T-helper 1 cell treated with Interleukin-12 subunit alpha and Interleukin-12 subunit beta and Interleukin-4 antibody, amounts not matched to agents 30 μg/mL and 1 μg/mL, for 36 hours (primary cell): Measurements from ENCODE around the gene CHRM4.

Experiments
- H3K27ac Mint-ChIP-seq: one replicate; pipeline ENCODE4 v1.8.0; 2021; ENCODE audit warnings: mild to moderate bottlenecking, mixed read lengths
- H3K27me3 Mint-ChIP-seq: one replicate; pipeline ENCODE4 v1.8.0; 2021; ENCODE audit warnings: low read depth, mixed read lengths
- H3K36me3 Mint-ChIP-seq: one replicate; pipeline ENCODE4 v1.8.0; 2021; ENCODE audit warnings: low read depth, mixed read lengths
- H3K4me1 Mint-ChIP-seq: one replicate; pipeline ENCODE4 v1.8.0; 2021; ENCODE audit warnings: low read depth, mixed read lengths
- H3K4me3 Mint-ChIP-seq: one replicate; pipeline ENCODE4 v1.8.0; 2021; ENCODE audit warnings: mild to moderate bottlenecking, moderate library complexity, mixed read lengths
- H3K9me3 Mint-ChIP-seq: one replicate; pipeline ENCODE4 v1.8.0; 2021; ENCODE audit warnings: mixed read lengths

The CHRM4 gene

DNA sequence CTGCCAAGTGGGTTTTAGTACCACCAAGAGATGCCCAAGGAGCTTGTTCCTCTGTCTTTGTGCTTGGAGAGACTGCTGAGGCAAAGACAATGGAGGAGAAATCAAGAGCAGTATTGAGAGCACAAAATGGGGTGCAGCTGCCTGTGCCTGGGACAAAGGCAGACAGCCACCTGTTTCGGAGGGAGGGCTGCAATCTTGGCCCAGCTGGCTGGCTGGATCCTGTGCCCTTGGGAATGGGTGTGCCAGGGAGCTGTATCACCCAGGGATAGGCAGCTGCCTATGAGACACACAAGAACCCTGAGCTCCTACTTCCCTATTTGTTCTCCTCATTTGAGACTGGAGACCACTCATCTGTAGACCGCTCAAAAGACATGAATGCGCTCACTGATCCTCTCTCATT lies 23.3 kb upstream of the CHRM4 start:
- Mint-ChIP-seq H3K9me3 (no peaks in the 10 kb centered on the region), H3K27me3 (no peaks in the 10 kb centered on the region), H3K36me3 (peaks cover 23% of the 10 kb centered on the region), H3K27ac (no peak overlapping the region), H3K4me3 (no peak overlapping the region), H3K4me1 (peaks cover 9% of the 10 kb centered on the region)

DNA sequence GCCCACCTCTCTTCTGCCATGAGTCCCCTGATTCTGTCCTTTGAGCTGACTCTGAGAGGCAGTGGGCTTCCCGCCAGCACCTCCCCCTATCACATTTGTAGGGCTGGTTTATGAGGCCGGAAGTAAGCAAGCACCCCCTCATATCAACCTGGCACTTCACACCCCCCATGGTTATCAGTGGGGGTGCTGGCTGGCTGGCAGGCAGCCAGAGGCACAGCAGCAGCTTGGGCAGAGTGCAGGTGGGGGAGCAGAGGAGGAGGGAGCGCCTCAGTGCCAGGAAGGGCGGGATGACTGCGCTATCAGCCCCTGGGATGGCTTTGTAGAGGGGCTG lies 22.9 kb upstream of the CHRM4 start:
- Mint-ChIP-seq H3K4me1 (peaks cover 9% of the 10 kb centered on the region), H3K27ac (no peak overlapping the region), H3K36me3 (peaks cover 25% of the 10 kb centered on the region), H3K9me3 (no peaks in the 10 kb centered on the region), H3K4me3 (no peak overlapping the region), H3K27me3 (no peaks in the 10 kb centered on the region)

- Mint-ChIP-seq H3K4me3 (no peak overlapping the region), H3K36me3 (peaks cover 25% of the 10 kb centered on the region), H3K27me3 (no peaks in the 10 kb centered on the region), H3K27ac (no peak overlapping the region), H3K9me3 (no peaks in the 10 kb centered on the region), H3K4me1 (peaks cover 8% of the 10 kb centered on the region)
These were observed 22.3 kb upstream of the CHRM4 start for GRCh38 chr11:46413760-46414465.

GRCh38 chr11:46410021-46410420 lies 18.4 kb upstream of the CHRM4 start:
- H3K27ac Mint-ChIP-seq: no peak overlapping the region
- no peaks in the 10 kb centered on the region for H3K9me3 Mint-ChIP-seq
- H3K36me3 Mint-ChIP-seq: peaks cover 20% of the 10 kb centered on the region
- H3K27me3 Mint-ChIP-seq: no peaks in the 10 kb centered on the region
- H3K4me3 Mint-ChIP-seq: no peak overlapping the region
- H3K4me1 Mint-ChIP-seq: peaks cover 6% of the 10 kb centered on the region

DNA sequence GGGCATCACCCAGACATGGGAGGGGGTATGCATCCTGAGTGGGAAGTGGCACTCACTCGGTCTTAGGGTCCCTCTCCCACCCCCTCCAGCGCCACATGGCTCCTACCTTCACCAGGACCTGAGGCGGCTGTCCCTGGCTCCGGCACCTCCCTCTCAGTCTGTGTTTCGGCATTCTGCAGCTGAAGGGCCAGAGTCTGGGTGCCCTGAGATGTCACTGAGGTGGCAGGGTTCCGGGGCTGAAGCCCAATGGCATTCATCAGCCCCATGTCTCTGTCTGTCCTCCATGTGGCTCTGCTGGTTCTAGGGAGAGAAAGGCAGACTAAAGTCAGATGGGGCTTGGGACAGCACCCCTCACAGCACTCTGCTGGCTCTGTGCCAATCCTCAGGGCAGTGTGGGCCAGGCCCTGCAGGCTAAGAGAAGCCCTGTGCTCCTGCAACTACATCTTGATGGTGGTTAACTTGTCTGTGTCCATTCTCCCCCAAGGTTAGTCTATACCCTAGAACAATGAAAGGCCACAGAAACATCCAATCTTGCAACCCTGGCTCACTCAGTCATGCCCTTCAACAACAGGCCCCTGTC lies 16.9 kb upstream of the CHRM4 start:
- Mint-ChIP-seq H3K27me3 (no peaks in the 10 kb centered on the region), H3K27ac (no peak overlapping the region), H3K9me3 (no peaks in the 10 kb centered on the region), H3K36me3 (peaks cover 18% of the 10 kb centered on the region), H3K4me1 (no peaks in the 10 kb centered on the region), H3K4me3 (no peak overlapping the region)

DNA sequence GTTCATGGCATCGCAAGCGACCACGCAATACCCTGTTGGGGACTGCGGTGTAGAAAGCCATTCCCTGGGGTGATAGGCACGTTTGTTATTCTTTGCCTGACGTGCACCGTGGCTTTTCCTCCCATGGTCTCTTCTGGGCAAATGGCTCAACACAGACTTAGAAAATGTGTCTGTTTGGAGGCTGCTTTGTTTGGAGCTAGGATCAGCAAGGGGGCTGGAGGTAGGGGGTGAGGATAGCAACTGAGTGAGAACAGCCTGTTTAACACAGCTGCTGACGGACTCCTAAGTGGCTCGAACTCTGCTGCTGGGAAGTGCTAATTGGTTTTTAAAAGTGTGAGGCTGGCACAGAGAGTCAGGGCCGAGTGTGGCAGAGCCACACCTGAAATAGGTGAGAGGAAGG lies 16.1 kb upstream of the CHRM4 start:
- Mint-ChIP-seq H3K9me3 (no peaks in the 10 kb centered on the region), H3K27ac (no peak overlapping the region), H3K36me3 (peaks cover 24% of the 10 kb centered on the region), H3K4me3 (no peak overlapping the region), H3K27me3 (no peaks in the 10 kb centered on the region), H3K4me1 (no peaks in the 10 kb centered on the region)

- H3K4me3 Mint-ChIP-seq: no peak overlapping the region
- no peak overlapping the region for H3K27ac Mint-ChIP-seq
These were observed 13.0 kb upstream of the CHRM4 start for GRCh38 chr11:46404476-46405017.

GRCh38 chr11:46402957-46403902 lies 11.7 kb upstream of the CHRM4 start:
- Mint-ChIP-seq H3K4me1 (no peaks in the 10 kb centered on the region), H3K4me3 (no peak overlapping the region), H3K27me3 (no peaks in the 10 kb centered on the region), H3K36me3 (peaks cover 21% of the 10 kb centered on the region), H3K27ac (no peak overlapping the region), H3K9me3 (no peaks in the 10 kb centered on the region)

More at GRCh38 chr11:46404476-46405017, 13.0 kb upstream of the CHRM4 start:
- H3K36me3 Mint-ChIP-seq: peaks cover 24% of the 10 kb centered on the region
- no peaks in the 10 kb centered on the region for H3K27me3 Mint-ChIP-seq
- no peaks in the 10 kb centered on the region for H3K4me1 Mint-ChIP-seq
- no peaks in the 10 kb centered on the region for H3K9me3 Mint-ChIP-seq

- Mint-ChIP-seq H3K9me3 (no peaks in the 10 kb centered on the region), H3K27me3 (peaks cover 10% of the 10 kb centered on the region), H3K4me1 (peaks cover 7% of the 10 kb centered on the region), H3K27ac (no peak overlapping the region), H3K36me3 (peaks cover 15% of the 10 kb centered on the region), H3K4me3 (no peak overlapping the region)
These were observed 6.0 kb upstream of the CHRM4 start for GRCh38 chr11:46397526-46397925.

DNA sequence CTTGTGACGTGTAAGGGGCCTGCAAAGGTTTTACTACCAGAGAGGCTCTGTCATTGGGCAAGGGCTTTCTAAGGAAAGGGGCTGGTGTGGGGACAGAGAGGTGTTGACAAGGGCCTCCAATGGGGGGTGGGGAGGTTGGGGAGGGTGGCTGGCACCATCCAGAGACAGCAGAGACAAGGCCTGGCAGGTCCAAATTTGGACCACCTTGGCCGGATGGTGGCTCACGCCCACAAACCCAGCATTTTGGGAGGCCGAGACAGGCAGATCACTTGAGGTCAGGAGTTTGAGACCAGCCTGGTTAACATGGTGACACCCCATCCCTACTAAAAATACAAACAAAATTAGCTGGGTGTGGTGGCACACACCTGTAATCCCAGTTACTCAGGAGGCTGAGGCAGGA lies 2.2 kb upstream of the CHRM4 start:
- no peaks in the 10 kb centered on the region for H3K9me3 Mint-ChIP-seq
- no peak overlapping the region for H3K27ac Mint-ChIP-seq
- peaks cover 11% of the 10 kb centered on the region for H3K4me1 Mint-ChIP-seq
- H3K4me3 Mint-ChIP-seq: peak overlapping the region; percentile 11
- peaks cover 11% of the 10 kb centered on the region for H3K36me3 Mint-ChIP-seq
- H3K27me3 Mint-ChIP-seq: peaks cover 32% of the 10 kb centered on the region

DNA sequence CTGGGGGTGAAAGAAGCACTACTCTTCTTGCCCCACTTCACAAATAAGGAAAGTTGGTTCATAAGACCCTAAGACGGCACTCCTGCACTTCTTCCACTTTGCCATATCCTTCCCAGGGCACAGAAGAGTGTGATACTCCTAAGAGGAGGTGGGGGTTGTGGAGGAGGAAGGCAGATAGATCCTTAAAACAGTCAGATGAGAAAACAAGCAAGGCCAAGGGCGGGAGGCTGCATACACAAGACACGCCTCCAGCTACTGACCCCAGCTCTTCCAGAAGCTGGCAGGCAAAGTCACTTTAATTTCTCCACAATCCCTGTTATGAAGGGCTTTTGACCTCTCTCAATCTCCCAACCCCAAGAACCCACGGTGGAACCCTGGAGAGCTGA lies 1.6 kb upstream of the CHRM4 start:
- peak overlapping the region; percentile 82 for H3K4me3 Mint-ChIP-seq
- peaks cover 15% of the 10 kb centered on the region for H3K4me1 Mint-ChIP-seq
- H3K27me3 Mint-ChIP-seq: peaks cover 38% of the 10 kb centered on the region
- H3K27ac Mint-ChIP-seq: peak overlapping the region; percentile 17
- H3K36me3 Mint-ChIP-seq: peaks cover 11% of the 10 kb centered on the region
- H3K9me3 Mint-ChIP-seq: no peaks in the 10 kb centered on the region

DNA sequence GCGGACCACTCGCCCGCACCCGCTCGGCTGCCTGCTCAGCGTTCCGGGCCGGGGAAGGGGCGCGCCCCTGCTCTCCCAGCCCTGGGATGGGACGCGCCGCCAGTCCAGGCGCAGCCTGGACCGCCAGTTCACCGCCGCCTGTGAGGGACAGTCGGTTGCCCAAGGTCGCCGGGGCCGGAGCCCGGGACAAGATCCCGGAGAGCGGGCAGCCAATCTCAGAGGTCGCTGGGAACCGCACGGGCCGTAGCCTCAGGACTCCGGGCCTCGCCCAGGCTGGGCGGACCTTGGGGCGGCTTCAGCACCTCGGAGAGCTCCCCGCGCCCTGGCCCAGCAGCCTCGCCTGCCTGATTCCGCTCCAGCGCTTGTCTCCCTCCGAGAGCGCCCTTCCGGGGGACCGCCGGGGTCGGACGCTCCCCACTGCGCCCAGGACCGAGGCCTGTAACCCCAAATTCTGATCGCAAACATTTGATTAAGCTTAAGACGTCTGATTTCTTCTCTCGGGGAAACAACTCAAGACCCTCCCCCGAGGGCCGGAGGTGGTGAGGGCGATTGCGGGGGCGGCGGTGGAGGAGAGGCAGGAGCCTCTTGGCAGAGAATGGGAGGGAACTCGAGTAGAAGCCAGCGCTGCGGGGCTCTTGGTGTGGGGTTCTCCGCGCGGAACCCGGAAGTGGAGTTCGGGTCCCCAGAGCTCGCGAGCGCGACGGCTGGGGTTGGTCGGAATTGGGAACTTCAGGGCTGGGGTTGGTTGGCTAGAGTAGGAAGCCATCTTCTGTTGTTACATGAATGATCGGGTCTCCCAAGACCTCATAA lies 1.1 kb upstream of the CHRM4 start:
- Mint-ChIP-seq H3K4me3 (peak overlapping the region; percentile 82), H3K36me3 (peaks cover 10% of the 10 kb centered on the region), H3K27ac (peak overlapping the region; percentile 17), H3K9me3 (no peaks in the 10 kb centered on the region), H3K4me1 (peaks cover 19% of the 10 kb centered on the region), H3K27me3 (peaks cover 42% of the 10 kb centered on the region)

DNA sequence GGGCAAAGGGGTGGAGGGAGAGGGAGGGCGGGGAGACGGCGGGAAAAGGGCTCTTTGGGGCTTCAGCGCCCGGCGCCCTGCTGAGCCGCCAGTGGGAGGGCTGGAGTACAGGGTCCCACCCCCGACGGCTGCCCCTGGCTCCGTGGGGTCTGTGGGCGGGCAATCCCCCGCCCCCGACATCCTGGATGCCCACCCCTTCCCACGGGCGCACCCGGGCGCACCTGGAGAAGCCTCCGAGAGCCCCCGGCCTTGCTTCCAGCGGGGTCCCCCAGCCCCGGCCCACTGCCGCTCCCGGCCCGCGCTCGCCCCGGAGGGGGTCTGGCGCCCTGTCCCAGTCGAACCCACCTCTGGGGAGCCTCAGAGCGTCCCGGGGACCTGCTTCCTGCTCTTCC lies 394 bp downstream of the CHRM4 start:
- no peak overlapping the region for H3K4me3 Mint-ChIP-seq
- no peak overlapping the region for H3K27ac Mint-ChIP-seq
- H3K36me3 Mint-ChIP-seq: peaks cover 2% of the 10 kb centered on the region
- H3K4me1 Mint-ChIP-seq: peaks cover 22% of the 10 kb centered on the region
- H3K9me3 Mint-ChIP-seq: no peaks in the 10 kb centered on the region
- peaks cover 55% of the 10 kb centered on the region for H3K27me3 Mint-ChIP-seq
